HG03196 (cell line): ENCODE measurements around the gene LGALS14.
"Not testable (repeated sequence)": the region's sequence is repeated elsewhere in the genome, so short reads cannot be mapped to it uniquely, and the experiment has no call there.

ENCODE experiments used
- ATAC-seq: cut with Tn5 transposase; IDR thresholded peaks from one replicate; pipeline ENCODE4 v1.9.1; 2021; ENCODE audit not compliant: unreplicated experiment

The LGALS14 gene

GRCh38 chr19:39692822-39693221, 11.5 kb upstream of the LGALS14 start:
- no peak for ATAC-seq

- no peak for ATAC-seq
Observed at GRCh38 chr19:39695759-39696158, 8.5 kb upstream of the LGALS14 start.

GRCh38 chr19:39696387-39696786, 7.9 kb upstream of the LGALS14 start:
- ATAC-seq = no peak

GRCh38 chr19:39698535-39698934, 5.7 kb upstream of the LGALS14 start:
- no peak for ATAC-seq

- no peak for ATAC-seq
Observed at GRCh38 chr19:39701291-39701690, 3.0 kb upstream of the LGALS14 start.

GRCh38 chr19:39705578-39706188, 1.4 kb downstream of the LGALS14 start:
- ATAC-seq = no peak

- no peak for ATAC-seq
Observed at GRCh38 chr19:39708594-39708993, 4.3 kb downstream of the LGALS14 start.

- no peak for ATAC-seq
Observed at GRCh38 chr19:39709026-39709872, 5.0 kb downstream of the LGALS14 start.

GRCh38 chr19:39710333-39710890, 6.1 kb downstream of the LGALS14 start:
- ATAC-seq = no peak

- not testable (repeated sequence) for ATAC-seq
Observed at GRCh38 chr19:39720144-39720543, 15.9 kb downstream of the LGALS14 start.

DNA sequence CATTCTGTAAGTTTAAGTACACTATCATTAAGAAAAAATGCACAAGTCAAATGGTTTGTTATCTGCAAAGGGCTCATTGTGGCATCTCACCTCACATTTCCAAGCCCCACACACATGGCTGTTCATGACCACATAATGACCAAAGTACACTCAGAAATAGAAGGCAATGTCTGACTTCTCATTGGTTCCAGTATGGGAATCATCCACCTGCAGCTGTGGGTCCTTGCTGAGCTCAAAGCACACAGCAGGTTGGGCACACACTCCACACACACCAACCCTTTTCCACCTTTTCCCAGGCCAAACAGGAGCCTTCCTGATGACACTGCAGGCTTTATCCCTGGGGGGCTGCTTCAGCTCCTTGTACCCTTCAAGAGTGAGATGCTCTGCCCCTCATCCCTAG, 21.7 kb downstream of the LGALS14 start:
- no peak for ATAC-seq

- ATAC-seq = no peak
Observed at GRCh38 chr19:39727070-39727800, 23.0 kb downstream of the LGALS14 start.

DNA sequence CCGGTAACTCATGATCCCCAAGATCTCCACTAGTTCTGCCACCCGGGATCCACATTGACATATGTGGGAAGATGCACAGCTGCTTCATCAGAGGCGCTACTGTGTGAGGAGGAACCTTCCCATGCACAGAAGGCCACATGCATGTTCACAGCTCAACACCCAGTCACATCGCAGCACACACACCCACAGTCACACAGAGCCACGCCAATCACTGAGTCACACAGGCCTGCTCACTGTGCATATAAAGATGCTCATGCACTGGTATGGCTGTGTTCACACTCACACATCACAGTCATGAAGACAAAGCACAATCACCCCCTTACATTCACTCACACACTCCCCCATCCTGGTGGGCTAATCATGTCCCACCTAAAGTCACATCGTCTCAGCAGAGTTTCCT, 23.8 kb downstream of the LGALS14 start:
- ATAC-seq = no peak

DNA sequence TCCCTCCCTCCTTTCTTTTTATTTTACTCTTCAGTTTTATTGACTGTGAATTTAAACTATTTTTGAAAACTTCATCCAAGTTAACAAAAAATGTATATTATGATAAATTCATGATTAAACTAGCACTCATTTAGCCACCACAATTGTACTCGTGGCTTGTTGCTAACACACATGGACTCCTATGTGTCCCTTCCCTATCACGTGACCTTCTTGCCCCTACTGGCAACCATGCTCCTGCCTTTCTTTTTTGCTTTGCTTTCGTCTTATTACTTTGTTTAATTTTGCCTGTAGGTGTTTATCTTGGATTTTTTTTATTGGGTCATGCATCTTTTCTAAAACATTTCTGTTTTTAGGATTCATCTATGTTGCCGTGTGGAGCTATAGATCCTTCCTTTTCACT, 25.3 kb downstream of the LGALS14 start:
- ATAC-seq = no peak

GRCh38 chr19:39731685-39732084, 27.4 kb downstream of the LGALS14 start:
- ATAC-seq = no peak

DNA sequence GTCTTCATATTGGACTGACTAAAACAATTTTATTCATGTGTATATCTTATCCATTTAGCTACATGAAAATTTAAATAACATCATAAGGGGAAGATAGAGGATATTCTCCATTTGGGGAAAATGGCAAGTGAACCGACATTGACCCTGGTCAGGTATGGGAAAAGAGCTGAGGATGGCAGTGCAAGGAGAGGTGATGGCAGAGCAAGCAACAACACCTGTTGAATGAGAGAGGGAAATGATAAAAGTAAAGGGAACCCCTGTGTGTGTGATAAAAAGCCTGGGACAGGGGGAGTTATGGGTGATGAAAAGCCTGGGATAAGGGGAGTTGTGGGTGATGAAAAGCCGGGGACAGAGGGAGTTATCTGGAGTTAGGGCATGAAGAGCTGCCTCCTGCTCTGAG, 29.6 kb downstream of the LGALS14 start:
- no peak for ATAC-seq

DNA sequence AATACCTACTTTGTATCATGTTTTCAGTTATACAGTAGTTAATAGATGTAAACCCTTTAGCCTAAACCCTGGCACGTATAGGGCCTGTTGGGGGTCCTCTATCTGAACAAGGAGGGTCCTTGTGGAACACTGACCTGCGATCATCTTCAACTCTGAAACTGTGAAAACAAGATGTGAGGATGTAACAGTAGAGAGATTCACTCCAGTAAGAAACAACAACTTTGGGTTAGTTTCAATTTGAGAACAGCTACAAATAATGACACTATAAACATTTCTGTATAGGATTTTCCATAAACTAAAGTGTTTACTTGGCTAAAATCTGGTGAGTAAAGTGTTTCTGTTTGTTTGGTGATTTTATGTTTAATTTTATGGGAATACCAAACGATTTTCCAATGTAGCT, 31.4 kb downstream of the LGALS14 start:
- no peak for ATAC-seq

DNA sequence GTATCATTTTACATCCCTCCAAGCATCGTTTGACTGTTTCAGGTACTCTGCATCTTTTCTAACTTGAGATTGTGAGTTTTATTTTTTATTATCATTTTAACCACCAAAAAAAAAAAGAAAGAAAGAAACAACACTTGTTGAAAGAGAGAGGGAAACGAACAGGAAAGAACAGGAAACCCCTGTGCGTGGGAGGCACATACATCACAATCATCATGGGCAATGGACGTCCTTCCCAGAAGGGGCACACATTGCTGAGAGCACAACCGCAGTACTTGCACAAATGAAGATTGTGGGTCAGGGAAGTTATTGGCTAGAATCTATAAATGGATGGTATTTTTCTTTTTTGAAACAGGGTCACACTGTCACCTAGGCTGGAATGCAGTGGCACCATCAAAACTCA, 31.8 kb downstream of the LGALS14 start:
- no peak for ATAC-seq

DNA sequence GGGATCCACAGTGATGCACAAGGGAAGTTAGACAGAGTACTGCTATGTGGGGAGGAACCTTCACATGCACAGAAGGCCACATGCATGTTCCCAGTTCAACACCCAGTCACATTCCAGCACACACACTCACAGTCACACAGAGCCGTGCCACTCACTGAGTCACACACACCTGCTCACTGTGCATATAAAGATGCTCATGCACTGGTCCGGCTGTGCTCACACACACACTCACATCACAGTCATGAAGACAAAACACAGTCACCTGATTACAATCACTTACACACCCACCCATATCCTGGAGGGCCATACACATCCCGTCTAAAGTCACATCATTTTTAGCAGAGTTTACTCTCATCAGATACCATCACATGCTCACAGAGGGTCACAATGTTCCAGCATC, 33.1 kb downstream of the LGALS14 start:
- ATAC-seq = no peak

DNA sequence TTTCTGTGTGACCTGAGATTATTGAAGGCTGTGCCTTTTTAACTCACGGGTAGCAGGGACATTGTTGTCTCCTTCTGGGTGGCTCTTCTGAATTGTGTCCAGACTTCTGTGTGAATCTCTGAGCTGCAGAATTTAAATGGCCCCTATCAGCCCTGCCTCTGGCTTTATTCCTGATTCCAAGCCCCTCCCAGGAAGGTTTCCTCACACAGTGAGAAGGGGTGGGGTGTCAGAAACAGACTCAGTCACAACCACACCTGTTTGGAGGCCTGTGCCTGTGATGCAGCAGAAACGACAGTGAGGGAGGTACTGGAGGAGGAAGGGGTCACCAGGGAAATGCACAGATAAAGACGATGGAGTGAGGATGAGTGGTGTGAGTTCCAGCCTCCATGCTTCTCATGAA, 33.6 kb downstream of the LGALS14 start, which contains the start of gene CLC:
Gene CLC (minus strand): TSS at position 139 of the 400 bp plus-strand sequence. CDS start 77 bp downstream, at position 62.
- no peak for ATAC-seq

DNA sequence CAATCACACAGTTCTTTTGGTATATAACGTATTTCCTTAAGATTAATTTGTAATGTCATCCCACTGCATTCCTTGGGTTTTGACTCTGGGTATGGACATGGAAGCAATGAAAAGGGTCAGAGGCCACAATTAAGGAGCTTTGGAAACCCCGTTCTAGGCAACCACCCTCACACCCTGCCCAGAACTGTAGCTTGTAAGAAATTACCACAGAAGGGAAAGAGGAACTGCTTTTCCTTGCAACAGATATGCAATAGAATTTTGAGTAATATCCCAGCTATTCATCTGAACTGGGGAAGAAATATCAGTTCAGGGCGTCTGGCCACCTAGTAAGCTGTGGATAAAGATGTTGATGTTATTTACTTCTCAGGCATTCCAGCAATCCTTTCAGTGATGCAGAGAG, 34.5 kb downstream of the LGALS14 start:
- no peak for ATAC-seq
